H9 (cell line): ENCODE data around the gene SYNC. TPM values are rescaled to one million over a fixed set of nuclear protein-coding genes. Genes with fewer than 3 reads are reported as not detected.

Experiments
- DNase-seq: peaks from one replicate; pipeline ENCODE4 v3.0.0-alpha.2; 2017
- H2AFZ ChIP-seq: one replicate; pipeline ENCODE4 v1.6.1; 2013; ENCODE audit warnings: mild to moderate bottlenecking, low read length, control low read depth, moderate library complexity
- H2AK5ac ChIP-seq: 2 replicates; pipeline ENCODE4 v1.6.1; 2013; ENCODE audit warnings: low read length, control low read depth, mixed read lengths; ENCODE audit not compliant: insufficient read length
- H2BK120ac ChIP-seq: one replicate; pipeline ENCODE4 v1.6.1; 2013; ENCODE audit warnings: low read depth, mild to moderate bottlenecking, low read length, control low read depth, inconsistent platforms; ENCODE audit not compliant: poor library complexity, severe bottlenecking
- H2BK12ac ChIP-seq: 2 replicates; pipeline ENCODE4 v1.6.1; 2013; ENCODE audit warnings: low read length, control low read depth, mixed read lengths, low read depth; ENCODE audit not compliant: insufficient read length
- H2BK15ac ChIP-seq: 2 replicates; pipeline ENCODE4 v1.6.1; 2013; ENCODE audit warnings: low read depth, low read length, control low read depth
- H2BK20ac ChIP-seq: one replicate; pipeline ENCODE4 v1.6.1; 2013; ENCODE audit warnings: low read depth, mild to moderate bottlenecking, low read length, control low read depth, inconsistent platforms; ENCODE audit not compliant: poor library complexity, severe bottlenecking
- H2BK5ac ChIP-seq: 2 replicates; pipeline ENCODE4 v1.6.1; 2013; ENCODE audit warnings: low read length, control low read depth, mixed read lengths; ENCODE audit not compliant: insufficient read length
- H3K14ac ChIP-seq: 2 replicates; pipeline ENCODE4 v1.6.1; 2013; ENCODE audit warnings: low read length, control low read depth; ENCODE audit not compliant: insufficient read depth
- H3K18ac ChIP-seq: 2 replicates; pipeline ENCODE4 v1.6.1; 2013; ENCODE audit warnings: low read depth, mild to moderate bottlenecking, mixed read lengths, low read length, control low read depth; ENCODE audit not compliant: insufficient read length
- H3K23ac ChIP-seq: 2 replicates; pipeline ENCODE4 v1.6.1; 2013; ENCODE audit warnings: low read length, control low read depth, mixed read lengths, low read depth; ENCODE audit not compliant: insufficient read length
- H3K23me2 ChIP-seq: 2 replicates; pipeline ENCODE4 v1.6.1; 2013; ENCODE audit warnings: low read depth, mild to moderate bottlenecking, mixed read lengths, low read length, control low read depth; ENCODE audit not compliant: insufficient read length, poor library complexity, severe bottlenecking
- H3K27ac ChIP-seq: 2 replicates; pipeline ENCODE4 v1.5.1; 2013; ENCODE audit warnings: low read length, control low read depth, mixed read lengths, low read depth; ENCODE audit not compliant: insufficient read length
- H3K27me3 ChIP-seq: 2 replicates; pipeline ENCODE4 v1.6.1; 2013; ENCODE audit warnings: low read length, control low read depth, inconsistent platforms; ENCODE audit not compliant: insufficient read depth
- H3K4ac ChIP-seq: 2 replicates; pipeline ENCODE4 v1.6.1; 2013; ENCODE audit warnings: low read depth, mild to moderate bottlenecking, control low read depth, inconsistent platforms, low read length, moderate library complexity
- H3K4me1 ChIP-seq: 2 replicates; pipeline ENCODE4 v1.6.1; 2013; ENCODE audit warnings: low read length, control low read depth, inconsistent platforms; ENCODE audit not compliant: insufficient read depth
- H3K4me2 ChIP-seq: 2 replicates; pipeline ENCODE4 v1.6.1; 2013; ENCODE audit warnings: low read length, control low read depth, mixed read lengths; ENCODE audit not compliant: insufficient read length, insufficient read depth
- H3K56ac ChIP-seq: 2 replicates; pipeline ENCODE4 v1.6.1; 2013; ENCODE audit warnings: low read depth, mild to moderate bottlenecking, mixed read lengths, low read length, control low read depth; ENCODE audit not compliant: insufficient read length
- H3K79me1 ChIP-seq: 2 replicates; pipeline ENCODE4 v1.6.1; 2013; ENCODE audit warnings: low read depth, mild to moderate bottlenecking, moderate library complexity, low read length, control low read depth, inconsistent platforms; ENCODE audit not compliant: insufficient read depth, poor library complexity, severe bottlenecking
- H3K79me2 ChIP-seq: 2 replicates; pipeline ENCODE4 v1.6.1; 2013; ENCODE audit warnings: low read length, control low read depth, inconsistent platforms; ENCODE audit not compliant: insufficient read depth
- H3K9ac ChIP-seq: 2 replicates; pipeline ENCODE4 v1.6.1; 2013; ENCODE audit warnings: low read length, control low read depth, mixed read lengths; ENCODE audit not compliant: insufficient read length; ENCODE audit errors: extremely low read depth
- H3K9me3 ChIP-seq: one replicate; pipeline ENCODE4 v1.6.1; 2013; ENCODE audit warnings: low read depth, low read length, inconsistent platforms; ENCODE audit not compliant: control insufficient read depth
- H3T11ph ChIP-seq: one replicate; pipeline ENCODE4 v1.6.1; 2013; ENCODE audit warnings: mild to moderate bottlenecking, low read length, control low read depth, inconsistent platforms
- H4K20me1 ChIP-seq: one replicate; pipeline ENCODE4 v1.6.1; 2013; ENCODE audit not compliant: control insufficient read depth, insufficient read length, insufficient read depth
- H4K5ac ChIP-seq: 2 replicates; pipeline ENCODE4 v1.6.1; 2013; ENCODE audit warnings: low read depth, mild to moderate bottlenecking, mixed read lengths, low read length, control low read depth; ENCODE audit not compliant: insufficient read length
- H4K8ac ChIP-seq: replicated peaks from 2 replicates; pipeline ENCODE4 v1.6.1; 2013; ENCODE audit warnings: low read length, control low read depth, mixed read lengths, low read depth; ENCODE audit not compliant: insufficient read length
- H4K91ac ChIP-seq: 2 replicates; pipeline ENCODE4 v1.6.1; 2013; ENCODE audit warnings: low read depth, mild to moderate bottlenecking, moderate library complexity, mixed read lengths, low read length, control low read depth; ENCODE audit not compliant: insufficient read length
- H3K27ac Mint-ChIP-seq, 3 experiments: 2 replicates in 2 of 3; 3 replicates in 1 of 3; pipeline ENCODE4 v1.8.0; 2020 to 2021; ENCODE audit warnings: mixed read lengths in 3 of 3, mild to moderate bottlenecking in 1 of 3, moderate library complexity in 1 of 3
- H3K27me3 Mint-ChIP-seq: 2 replicates; pipeline ENCODE4 v1.8.0; 2021; ENCODE audit warnings: low read depth, mild to moderate bottlenecking, moderate library complexity, mixed read lengths
- H3K36me3 Mint-ChIP-seq, 3 experiments: 2 replicates in 2 of 3; 3 replicates in 1 of 3; pipeline ENCODE4 v1.8.0; 2020 to 2021; ENCODE audit warnings: low read depth in 3 of 3, mixed read lengths in 3 of 3; ENCODE audit not compliant: insufficient read depth in 1 of 3
- H3K4me1 Mint-ChIP-seq, 2 experiments: 2 replicates each; pipeline ENCODE4 v1.8.0; 2020; ENCODE audit warnings: mixed read lengths in 2 of 2
- H3K4me3 Mint-ChIP-seq, 2 experiments: 2 replicates in 1 of 2; 3 replicates in 1 of 2; pipeline ENCODE4 v1.8.0; 2020 to 2021; ENCODE audit warnings: mild to moderate bottlenecking in 2 of 2, mixed read lengths in 2 of 2, moderate library complexity in 1 of 2
- H3K9me3 Mint-ChIP-seq, 2 experiments: 2 replicates in 1 of 2; 3 replicates in 1 of 2; pipeline ENCODE4 v1.8.0; 2020; ENCODE audit warnings: mild to moderate bottlenecking in 2 of 2, mixed read lengths in 2 of 2, moderate library complexity in 1 of 2
- CTCF ChIP-seq: fragments of 200-600 bp; sonication (generic); conservative IDR thresholded peaks from 3 replicates; pipeline ENCODE4 v1.8.0; 2021; ENCODE audit warnings: antibody characterized with exemption, mild to moderate bottlenecking
- WGBS: extraction: QIAGEN DNeasy Blood & Tissue Kit; methylation state at CpG from one replicate; pipeline ENCODE4 v1.1.7; 2013; ENCODE audit warnings: missing lambda C conversion rate, low lambda C conversion rate, mixed read lengths; ENCODE audit not compliant: insufficient read length; ENCODE audit errors: extremely low coverage; 5-methylcytosine and 5-hydroxymethylcytosine counted together
- total RNA-seq: library from RNA; stranded (reverse); gene quantifications from 2 replicates; pipeline ENCODE4 v1.2.1, GENCODE V29; 2021

The SYNC gene
- total RNA-seq, 1 experiment from 2014 or later = 0.15 TPM

GRCh38 chr1:32746130-32746529 lies 43.6 kb upstream of the SYNC start:
- Histone ChIP-seq H3K79me2 (no peaks in the 10 kb centered on the region), H2AK5ac (no peak overlapping the region), H2BK15ac (no peak overlapping the region), H3K18ac (no peak overlapping the region), H3K4ac (no peak overlapping the region), H3K9me3 (no peaks in the 10 kb centered on the region), H2BK120ac (no peak overlapping the region), H3K23me2 (peaks cover 3% of the 10 kb centered on the region), H2BK20ac (no peak overlapping the region), H3K9ac (no peak overlapping the region), H2BK12ac (no peak overlapping the region), H3K79me1 (no peaks in the 10 kb centered on the region), H4K91ac (no peak overlapping the region), H4K5ac (no peak overlapping the region), H3K4me2 (no peak overlapping the region), H4K20me1 (no peaks in the 10 kb centered on the region), H4K8ac (no peak overlapping the region), H3K27ac (no peak overlapping the region), H3K27me3 (no peaks in the 10 kb centered on the region), H2BK5ac (no peak overlapping the region), H3K4me1 (no peaks in the 10 kb centered on the region; the same call in 1 of the 2 replicates), H3K23ac (no peak overlapping the region), H3T11ph (no peak overlapping the region), H3K14ac (no peak overlapping the region), H2AFZ (no peak overlapping the region), H3K56ac (no peak overlapping the region)
- Mint-ChIP-seq H3K36me3 (peaks cover 0 to 10% (median 5%) of the 10 kb centered on the region in 3 experiments; a peak in 5 of 7 replicates), H3K27ac (peak overlapping the region in 1 of 3 experiments; percentile 44; a peak in 1 of 7 replicates), H3K4me1 (peaks cover 32 to 34% of the 10 kb centered on the region in 2 experiments), H3K27me3 (no peaks in the 10 kb centered on the region), H3K9me3 (no peaks in the 10 kb centered on the region), H3K4me3 (no peak overlapping the region)
- no CpG with 5 or more reads among the region's 9 CpGs for WGBS
- DNase-seq = no peak
- no peak for TF ChIP-seq CTCF
